Smooth muscle cell of the brain vasculature (primary cell): Measurements from ENCODE around the gene PIK3CA.
A peak's percentile ranks its signal among the peaks of the same experiment; 100 is the strongest.
"Not testable (repeated sequence)": the region's sequence is repeated elsewhere in the genome, so short reads cannot be mapped to it uniquely, and the experiment has no call there.

ENCODE experiments used
- DNase-seq: peaks from one replicate; pipeline ENCODE4 v3.0.0-alpha.2; 2012; ENCODE audit warnings: low read depth, low spot score

Gene PIK3CA

GRCh38 chr3:179147873-179148615 lies at the start of gene PIK3CA:
Gene PIK3CA, plus strand, starts transcription at chr3:179148357. Its CDS starts 50,469 bp downstream, at chr3:179198826.
- peak; percentile 93 for DNase-seq

GRCh38 chr3:179098388-179099077 lies 49.6 kb upstream of the PIK3CA start:
- DNase-seq, result no peak

- DNase-seq, result peak; percentile 24
Observed at GRCh38 chr3:179100652-179101051, 47.5 kb upstream of the PIK3CA start.

GRCh38 chr3:179105881-179106280 lies 42.3 kb upstream of the PIK3CA start:
- DNase-seq, result no peak

GRCh38 chr3:179107617-179108016 lies 40.5 kb upstream of the PIK3CA start:
- no peak for DNase-seq

GRCh38 chr3:179108086-179108485 lies 40.1 kb upstream of the PIK3CA start:
- no peak for DNase-seq

- DNase-seq, result no peak
Observed at GRCh38 chr3:179113903-179114302, 34.3 kb upstream of the PIK3CA start.

- DNase-seq, result not testable (repeated sequence)
Observed at GRCh38 chr3:179115444-179115843, 32.7 kb upstream of the PIK3CA start.

- DNase-seq, result no peak
Observed at GRCh38 chr3:179116816-179117215, 31.3 kb upstream of the PIK3CA start.

- DNase-seq, result not testable (repeated sequence)
Observed at GRCh38 chr3:179132191-179132890, 15.8 kb upstream of the PIK3CA start.

GRCh38 chr3:179133575-179133974 lies 14.6 kb upstream of the PIK3CA start:
- no peak for DNase-seq

- DNase-seq, result no peak
Observed at GRCh38 chr3:179136195-179136594, 12.0 kb upstream of the PIK3CA start.

- no peak for DNase-seq
Observed at GRCh38 chr3:179141890-179142289, 6.3 kb upstream of the PIK3CA start.

- DNase-seq, result no peak
Observed at GRCh38 chr3:179146911-179147513, 1.1 kb upstream of the PIK3CA start.

- no peak for DNase-seq
Observed at GRCh38 chr3:179147514-179147872, 664 bp upstream of the PIK3CA start.

- no peak for DNase-seq
Observed at GRCh38 chr3:179148616-179149405, 654 bp downstream of the PIK3CA start.

GRCh38 chr3:179149406-179149867 lies 1.3 kb downstream of the PIK3CA start:
- DNase-seq, result no peak

GRCh38 chr3:179149951-179150350 lies 1.8 kb downstream of the PIK3CA start:
- no peak for DNase-seq

GRCh38 chr3:179150610-179151009 lies 2.5 kb downstream of the PIK3CA start:
- no peak for DNase-seq

GRCh38 chr3:179151474-179151873 lies 3.3 kb downstream of the PIK3CA start:
- DNase-seq, result no peak

- DNase-seq, result no peak
Observed at GRCh38 chr3:179156170-179156569, 8.0 kb downstream of the PIK3CA start.
